Progenitor cell of endocrine pancreas (in vitro differentiated cells): ENCODE measurements around the gene HCCS. TPM values are rescaled to one million over a fixed set of nuclear protein-coding genes. Genes with fewer than 3 reads are reported as not detected.

Experiments used
- DNase-seq: peaks from one replicate; pipeline ENCODE4 v3.0.0; 2021; ENCODE audit warnings: low spot score; ENCODE audit not compliant: unreplicated experiment
- H3K27ac Mint-ChIP-seq: 2 replicates; pipeline ENCODE4 v1.8.0; 2021; ENCODE audit warnings: mild to moderate bottlenecking, moderate library complexity, mixed read lengths
- H3K27me3 Mint-ChIP-seq: 2 replicates; pipeline ENCODE4 v1.8.0; 2021; ENCODE audit warnings: mixed read lengths
- H3K36me3 Mint-ChIP-seq: 2 replicates; pipeline ENCODE4 v1.8.0; 2022; ENCODE audit warnings: mixed read lengths; ENCODE audit not compliant: insufficient read depth
- H3K4me1 Mint-ChIP-seq: 2 replicates; pipeline ENCODE4 v1.8.0; 2021; ENCODE audit warnings: low read depth, mixed read lengths
- H3K4me3 Mint-ChIP-seq: 2 replicates; pipeline ENCODE4 v1.8.0; 2021; ENCODE audit warnings: low read depth, mild to moderate bottlenecking, moderate library complexity, mixed read lengths
- H3K9me3 Mint-ChIP-seq: 2 replicates; pipeline ENCODE4 v1.8.0; 2021; ENCODE audit warnings: low read depth, mixed read lengths
- total RNA-seq: library from RNA; stranded (reverse); gene quantifications from 2 replicates; pipeline ENCODE4 v1.2.1, GENCODE V29; 2021
- TF ChIP-seq, protein P1 (sequence below): fragments of 200-600 bp; sonication (generic); IDR thresholded peaks from one replicate; pipeline ENCODE4 v1.5.0; 2021; ENCODE audit warnings: antibody characterized with exemption, mild to moderate bottlenecking; ENCODE audit not compliant: unreplicated experiment

Gene HCCS
- total RNA-seq, 1 donor from 2014 or later, result 20.9 TPM

- H3K27me3 Mint-ChIP-seq, result no peaks in the 10 kb centered on the region
- H3K27ac Mint-ChIP-seq, result no peak overlapping the region
- no peak overlapping the region for H3K4me3 Mint-ChIP-seq
- peaks cover 2% of the 10 kb centered on the region for H3K36me3 Mint-ChIP-seq
- TF ChIP-seq, protein P1, sequence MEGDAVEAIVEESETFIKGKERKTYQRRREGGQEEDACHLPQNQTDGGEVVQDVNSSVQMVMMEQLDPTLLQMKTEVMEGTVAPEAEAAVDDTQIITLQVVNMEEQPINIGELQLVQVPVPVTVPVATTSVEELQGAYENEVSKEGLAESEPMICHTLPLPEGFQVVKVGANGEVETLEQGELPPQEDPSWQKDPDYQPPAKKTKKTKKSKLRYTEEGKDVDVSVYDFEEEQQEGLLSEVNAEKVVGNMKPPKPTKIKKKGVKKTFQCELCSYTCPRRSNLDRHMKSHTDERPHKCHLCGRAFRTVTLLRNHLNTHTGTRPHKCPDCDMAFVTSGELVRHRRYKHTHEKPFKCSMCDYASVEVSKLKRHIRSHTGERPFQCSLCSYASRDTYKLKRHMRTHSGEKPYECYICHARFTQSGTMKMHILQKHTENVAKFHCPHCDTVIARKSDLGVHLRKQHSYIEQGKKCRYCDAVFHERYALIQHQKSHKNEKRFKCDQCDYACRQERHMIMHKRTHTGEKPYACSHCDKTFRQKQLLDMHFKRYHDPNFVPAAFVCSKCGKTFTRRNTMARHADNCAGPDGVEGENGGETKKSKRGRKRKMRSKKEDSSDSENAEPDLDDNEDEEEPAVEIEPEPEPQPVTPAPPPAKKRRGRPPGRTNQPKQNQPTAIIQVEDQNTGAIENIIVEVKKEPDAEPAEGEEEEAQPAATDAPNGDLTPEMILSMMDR, result no peak
- no peak for DNase-seq
- peaks cover 13% of the 10 kb centered on the region for H3K9me3 Mint-ChIP-seq
- H3K4me1 Mint-ChIP-seq, result no peaks in the 10 kb centered on the region
These were observed 53.3 kb downstream of the HCCS start for GRCh38 chrX:11164433-11164832.

- TF ChIP-seq, protein P1, result no peak
- DNase-seq, result no peak
- H3K36me3 Mint-ChIP-seq, result peaks cover 3% of the 10 kb centered on the region
- H3K27ac Mint-ChIP-seq, result no peak overlapping the region
- peaks cover under 1% of the 10 kb centered on the region for H3K4me1 Mint-ChIP-seq
- peaks cover 45% of the 10 kb centered on the region for H3K9me3 Mint-ChIP-seq
- H3K4me3 Mint-ChIP-seq, result no peak overlapping the region
- H3K27me3 Mint-ChIP-seq, result no peaks in the 10 kb centered on the region
These were observed 60.8 kb downstream of the HCCS start for GRCh38 chrX:11171956-11172355.

DNA sequence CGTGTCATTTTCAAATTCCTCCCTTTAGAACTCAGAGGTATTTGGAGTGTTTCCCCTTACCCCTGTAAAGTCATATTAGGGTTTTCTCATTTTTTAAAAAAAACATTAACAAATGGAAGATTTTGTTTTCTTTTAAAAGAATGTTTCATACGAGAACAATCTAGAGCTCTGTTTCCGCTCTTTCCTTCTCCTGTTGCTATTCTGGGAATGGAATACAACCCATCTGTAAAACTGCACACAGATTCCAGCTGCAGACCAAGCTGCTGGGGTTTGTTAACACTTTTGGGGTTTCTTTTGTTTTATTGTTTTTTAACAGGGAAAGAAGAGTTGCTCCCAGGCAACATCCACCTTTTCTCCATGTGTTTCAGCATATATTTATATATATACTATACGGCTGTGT lies 61.3 kb downstream of the HCCS start:
- Mint-ChIP-seq H3K9me3 (peaks cover 41% of the 10 kb centered on the region), H3K4me3 (no peak overlapping the region), H3K4me1 (peaks cover 2% of the 10 kb centered on the region), H3K27ac (no peak overlapping the region), H3K27me3 (no peaks in the 10 kb centered on the region), H3K36me3 (peaks cover 3% of the 10 kb centered on the region)
- TF ChIP-seq, protein P1, result no peak
- DNase-seq, result no peak

Other genes with a start within 250 kb of the HCCS start
- gene AMELX, start 182.1 kb downstream of the HCCS start, total RNA-seq, result not detected in 2 replicates